HG03520 (cell line): Measurements from ENCODE around the gene ARHGEF12.

Experiments
- ATAC-seq: cut with Tn5 transposase; IDR thresholded peaks from one replicate; pipeline ENCODE4 v1.9.1; 2021; ENCODE audit warnings: mild to moderate bottlenecking, moderate library complexity; ENCODE audit not compliant: unreplicated experiment

ARHGEF12 gene

DNA sequence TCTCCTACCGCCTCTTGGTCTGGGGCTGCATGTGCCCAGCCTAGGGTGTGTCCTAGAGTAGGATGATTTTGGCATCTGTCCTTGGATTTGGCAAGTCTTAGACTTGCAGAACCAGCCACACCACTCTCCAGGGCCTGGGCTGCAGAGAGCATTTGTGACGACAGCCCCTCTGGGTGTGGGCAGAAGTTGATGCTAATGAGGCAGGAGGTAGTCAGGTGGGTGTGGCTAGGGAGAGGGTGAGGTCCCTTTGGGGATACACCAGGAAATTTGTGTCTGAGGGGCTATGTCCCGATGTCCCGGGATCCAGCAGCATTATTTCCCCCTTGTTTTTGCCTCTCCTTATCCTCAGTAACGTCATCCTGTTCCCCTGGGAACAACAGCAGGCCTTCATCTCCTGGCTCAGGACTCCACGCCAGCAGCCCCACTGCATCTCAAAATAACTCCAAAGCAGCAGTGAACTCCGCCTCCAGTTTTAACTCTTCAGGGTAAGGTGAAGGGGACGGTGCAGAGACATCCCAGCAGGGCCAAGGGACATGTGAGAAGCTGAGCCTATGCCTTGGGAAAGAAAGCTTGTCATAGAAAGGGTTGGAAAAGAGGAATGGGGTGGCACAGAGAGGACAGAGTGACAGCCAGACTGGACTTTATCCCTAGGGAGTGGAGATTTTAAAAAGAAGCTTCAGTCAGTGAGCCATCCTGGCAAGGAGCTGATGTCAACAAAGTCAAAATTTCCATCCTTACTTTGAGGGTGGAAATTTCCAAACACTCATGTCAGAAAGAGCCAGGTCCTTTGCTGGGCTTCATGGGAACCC lies 19.1 kb upstream of the ARHGEF12 start:
- ATAC-seq, result no peak

DNA sequence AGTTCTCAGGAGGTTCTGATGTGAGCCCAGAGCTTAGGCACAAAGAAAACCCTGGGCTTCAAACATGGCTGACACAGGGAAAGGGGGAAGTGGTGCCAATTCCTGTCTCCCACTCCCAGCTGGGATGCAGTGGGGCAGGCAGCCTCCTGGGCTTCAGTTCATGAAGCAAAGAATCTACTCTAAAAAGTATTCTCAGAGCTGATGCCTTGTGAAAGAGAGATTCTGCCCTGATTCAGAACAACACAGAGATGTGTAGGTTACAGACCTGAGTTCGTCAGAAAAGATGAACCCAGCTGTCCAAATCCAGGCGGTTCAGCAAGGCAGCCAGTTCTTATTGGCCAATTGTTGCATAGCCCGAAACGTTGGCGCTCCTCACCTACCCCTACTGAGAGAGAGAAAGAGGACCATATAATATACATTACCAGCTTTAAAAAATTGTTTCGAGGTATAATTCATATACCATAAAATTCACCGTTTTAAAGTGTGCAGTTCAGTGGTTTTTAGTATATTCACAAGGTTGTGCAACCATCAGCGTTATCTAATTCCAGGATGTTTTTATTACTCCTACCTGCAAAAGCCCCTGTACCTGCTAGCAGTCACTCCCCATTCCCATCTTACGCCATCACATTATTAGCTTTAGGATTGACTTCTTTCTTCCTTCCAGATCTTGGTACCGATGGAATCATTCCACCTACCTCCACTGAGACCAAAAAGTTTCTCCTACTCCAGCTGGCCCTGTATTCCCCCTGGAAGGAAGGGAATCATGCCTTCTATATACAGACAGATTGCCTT lies 18.3 kb upstream of the ARHGEF12 start:
- no peak for ATAC-seq

DNA sequence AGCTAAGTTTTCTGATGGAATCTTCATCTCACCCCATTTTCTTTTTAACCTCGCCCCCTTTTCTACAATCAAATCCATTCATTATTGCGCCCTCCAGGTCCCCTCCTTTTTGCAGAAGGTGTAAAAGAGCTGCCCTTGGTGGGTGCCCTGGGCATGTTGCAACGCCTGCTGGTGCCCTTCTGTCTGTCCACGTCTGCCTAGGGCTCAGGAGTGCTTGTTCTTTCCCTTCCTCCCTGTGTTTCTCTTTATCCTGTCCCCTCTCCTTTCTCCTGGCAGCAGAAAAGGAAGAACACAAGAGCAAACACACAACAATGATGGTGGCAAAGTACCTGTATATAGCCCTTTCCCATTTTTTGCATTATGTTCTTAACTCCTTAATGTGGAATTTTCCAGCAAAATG lies 17.3 kb upstream of the ARHGEF12 start:
- ATAC-seq, result no peak

DNA sequence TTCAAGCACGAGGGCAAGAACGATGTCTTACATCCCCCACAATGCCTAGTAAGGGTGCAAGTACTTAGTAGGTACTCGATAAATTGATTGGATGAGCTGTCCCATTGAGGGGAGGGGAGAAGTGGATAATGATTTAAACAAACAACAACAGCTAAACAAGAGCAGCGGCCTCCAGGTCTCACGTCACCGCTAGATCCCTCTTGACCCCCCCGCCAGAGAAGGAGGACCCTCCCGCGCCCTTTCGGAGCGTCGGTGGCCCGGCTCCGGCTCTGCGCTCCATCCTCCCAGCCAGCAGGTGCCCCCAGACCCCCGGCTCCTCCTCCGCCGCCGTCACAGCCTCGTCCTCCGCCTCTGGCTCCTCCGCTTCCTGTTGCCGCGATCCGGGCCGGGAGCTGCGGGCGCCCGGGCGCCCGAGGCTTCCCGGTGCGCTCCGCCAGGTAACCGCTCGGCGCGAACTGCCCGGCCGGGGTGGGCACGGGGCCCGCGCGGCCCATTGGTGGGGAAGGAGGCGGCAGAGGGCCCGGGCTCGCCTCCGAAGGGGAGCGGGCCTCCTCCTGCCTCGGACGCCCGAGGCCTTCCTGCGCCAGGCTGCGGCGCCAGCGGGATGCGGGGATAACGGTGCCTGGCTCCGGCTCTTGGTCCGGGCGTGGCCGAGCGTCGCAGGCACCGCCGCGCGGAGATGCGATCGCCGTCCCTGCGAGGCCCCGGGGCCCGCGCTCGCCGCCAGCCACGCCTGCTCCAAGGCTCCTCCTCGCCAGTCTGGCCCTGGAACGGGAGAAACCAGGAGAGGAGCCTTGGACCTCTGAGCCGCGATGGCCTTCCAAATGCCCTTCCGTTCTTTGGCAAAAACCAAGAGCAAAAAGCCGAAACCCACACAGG lies 11.0 kb upstream of the ARHGEF12 start, which contains the start of gene TLCD5:
Gene TLCD5 (plus strand): TSS at position 368 of the 879 bp plus-strand sequence. CDS start 2,143 bp downstream, outside the sequence.
- ATAC-seq, result no peak

- ATAC-seq, result no peak
Measured at GRCh38 chr11:120326228-120326627, 10.0 kb upstream of the ARHGEF12 start.

DNA sequence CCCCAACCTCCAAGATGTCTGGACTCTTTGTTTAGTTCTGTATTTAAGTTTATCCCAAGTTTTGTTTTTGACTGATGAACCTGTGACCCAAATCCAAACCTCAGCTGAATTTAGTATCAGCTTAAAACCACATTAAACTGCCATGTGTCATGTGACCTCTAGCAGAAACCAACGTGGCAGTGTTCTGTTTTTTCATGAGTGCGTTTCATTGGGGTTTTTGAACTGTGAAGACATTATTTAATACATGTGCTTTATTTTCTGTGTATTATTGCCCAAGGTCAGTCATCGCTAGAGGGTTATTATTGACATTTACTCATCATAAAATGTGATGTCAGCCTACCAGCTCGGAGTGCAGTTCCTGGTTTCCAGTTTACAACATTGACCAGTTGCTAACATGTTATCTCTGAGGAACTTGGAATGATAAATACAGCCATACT lies 9.3 kb upstream of the ARHGEF12 start:
- ATAC-seq, result no peak

- ATAC-seq, result no peak
Measured at GRCh38 chr11:120327311-120327710, 8.9 kb upstream of the ARHGEF12 start.

DNA sequence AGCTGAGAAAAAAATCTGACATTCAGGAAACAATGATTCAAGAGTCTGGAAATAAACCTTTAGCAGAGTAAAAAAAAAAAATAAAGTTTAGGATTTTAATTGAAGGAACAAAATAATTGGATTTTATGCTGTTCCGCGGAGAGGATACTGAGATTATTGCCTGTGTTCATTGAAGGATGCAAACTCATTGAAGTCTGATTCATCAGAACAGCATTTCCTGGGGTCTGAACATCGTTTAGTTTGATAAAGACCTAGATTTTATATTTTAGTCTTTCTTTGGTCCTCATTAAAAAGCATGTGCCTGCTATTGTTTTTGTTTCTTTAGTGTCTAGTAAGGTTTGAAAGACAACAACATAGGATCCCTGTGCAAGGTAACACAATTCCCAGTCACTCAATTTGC lies 6.7 kb upstream of the ARHGEF12 start:
- ATAC-seq, result no peak

- ATAC-seq, result no peak
Measured at GRCh38 chr11:120330045-120330444, 6.2 kb upstream of the ARHGEF12 start.

GRCh38 chr11:120331301-120331996 lies 4.8 kb upstream of the ARHGEF12 start:
- no peak for ATAC-seq

DNA sequence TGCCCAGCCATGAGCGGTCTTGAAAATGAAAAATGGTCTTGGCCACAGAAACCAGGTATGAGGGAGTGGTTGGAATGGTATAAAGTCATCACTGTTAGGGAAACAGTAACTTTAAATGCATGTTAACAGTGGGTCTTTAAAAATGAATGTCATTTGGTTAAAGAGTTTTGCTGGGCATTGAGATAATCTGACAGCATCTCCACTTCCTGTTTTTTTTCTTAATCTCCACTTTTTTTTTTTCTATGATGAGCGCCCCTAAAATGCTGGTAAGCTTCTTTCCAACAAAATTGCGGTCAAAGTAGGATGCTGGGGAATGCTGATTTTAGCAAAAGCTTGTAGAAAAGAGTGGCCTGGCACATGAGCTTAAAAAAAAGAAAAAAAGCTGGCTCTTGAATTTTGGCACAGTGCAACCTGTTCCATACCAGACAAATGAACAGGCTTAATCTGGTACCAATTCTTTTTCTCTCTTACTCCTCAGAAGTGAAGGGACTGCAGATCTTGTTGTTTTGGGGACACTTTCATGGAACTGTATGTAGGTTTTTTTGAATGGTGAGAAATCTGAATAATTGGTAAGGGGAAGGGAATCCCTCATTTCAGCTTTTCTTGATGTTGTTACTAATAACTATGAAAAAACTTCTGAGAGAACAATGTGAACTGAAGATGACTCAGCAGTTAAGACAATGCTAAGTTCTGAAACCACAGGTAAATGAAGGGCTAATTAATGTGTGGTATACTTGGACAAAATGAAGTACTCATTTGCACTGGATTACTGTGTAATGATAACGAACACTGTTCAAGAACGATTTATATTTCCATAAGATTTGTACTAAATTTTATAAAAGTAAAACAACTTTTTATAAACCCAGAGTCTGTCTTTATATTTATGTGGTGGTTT lies 3.1 kb upstream of the ARHGEF12 start:
- ATAC-seq, result no peak

GRCh38 chr11:120333801-120334200 lies 2.4 kb upstream of the ARHGEF12 start:
- ATAC-seq, result no peak

DNA sequence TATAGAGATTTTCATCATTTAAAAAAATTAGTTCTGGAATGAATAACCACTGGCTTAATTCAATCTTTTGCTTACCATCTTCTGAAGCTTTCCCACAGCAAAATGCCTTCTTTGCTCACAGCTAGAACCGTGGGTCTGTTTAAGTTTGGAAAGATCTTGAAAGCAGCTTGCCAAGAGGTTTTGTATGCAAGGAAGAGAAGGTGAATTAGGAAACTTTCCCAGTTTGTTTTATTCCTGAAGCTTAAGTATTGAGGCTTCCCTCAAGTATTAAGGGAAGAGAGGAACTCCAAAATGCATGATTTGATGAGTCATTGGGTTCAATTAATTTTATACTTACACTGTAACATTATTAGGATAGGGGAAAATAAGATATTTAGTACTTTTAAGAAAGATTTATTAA lies 1.9 kb upstream of the ARHGEF12 start:
- ATAC-seq, result no peak

GRCh38 chr11:120334894-120335462 lies 1.2 kb upstream of the ARHGEF12 start:
- no peak for ATAC-seq

- no peak for ATAC-seq
Measured at GRCh38 chr11:120335556-120335907, 681 bp upstream of the ARHGEF12 start.

DNA sequence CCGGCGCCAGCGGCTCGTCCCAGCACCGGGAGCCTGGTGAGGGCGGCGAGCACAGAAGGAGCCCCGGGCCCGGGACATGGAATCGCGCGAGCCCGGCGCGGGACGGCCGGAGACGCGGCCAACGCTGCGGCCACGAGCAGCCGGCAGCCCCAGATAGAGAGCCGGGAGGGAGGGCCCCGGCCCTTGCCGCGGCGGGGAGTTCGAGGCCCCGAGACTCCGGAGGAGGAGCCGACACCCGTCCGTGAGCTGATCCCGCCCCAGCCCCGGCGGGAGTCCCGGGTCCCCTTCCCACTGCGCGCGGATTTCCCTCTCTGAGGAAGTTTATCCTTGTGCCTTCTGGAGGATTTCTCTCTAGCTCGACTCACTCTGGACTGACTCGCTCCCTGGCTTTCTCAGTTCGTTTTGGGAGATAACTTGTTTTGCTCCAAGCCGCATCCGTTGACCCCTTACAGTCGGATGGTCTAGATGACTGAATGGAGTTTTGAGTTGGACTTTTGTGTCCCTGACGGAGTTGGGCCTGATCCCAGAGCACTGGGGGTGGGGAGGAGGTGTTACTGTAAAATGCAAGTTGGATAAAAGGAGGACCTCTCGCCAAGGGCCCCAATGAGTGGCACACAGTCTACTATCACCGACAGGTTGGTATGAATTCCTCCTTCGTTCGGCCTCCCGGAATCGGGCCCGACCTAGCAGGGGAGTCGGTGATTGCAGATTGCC lies 585 bp downstream of the ARHGEF12 start:
- ATAC-seq, result peak; percentile 32

- ATAC-seq, result no peak
Measured at GRCh38 chr11:120337355-120338106, 1.3 kb downstream of the ARHGEF12 start.
